GM21786 (cell line): ENCODE results near the gene RETREG2.

ENCODE experiments used
- ATAC-seq: cut with Tn5 transposase; IDR thresholded peaks from one replicate; pipeline ENCODE4 v1.9.1; 2021; ENCODE audit not compliant: unreplicated experiment

Gene RETREG2

GRCh38 chr2:219177552-219178376 is at the start of gene RETREG2:
RETREG2 (plus strand) TSS chr2:219178275; CDS start chr2:219178353, 78 bp downstream.
- ATAC-seq, result peak; percentile 37

GRCh38 chr2:219128396-219128795 is 49.7 kb upstream of the RETREG2 start:
- ATAC-seq, result no peak

- ATAC-seq, result no peak
These were observed 48.5 kb upstream of the RETREG2 start for GRCh38 chr2:219129589-219129988.

- no peak for ATAC-seq
These were observed 46.7 kb upstream of the RETREG2 start for GRCh38 chr2:219131327-219131726.

GRCh38 chr2:219131744-219132143 is 46.3 kb upstream of the RETREG2 start:
- no peak for ATAC-seq

GRCh38 chr2:219133976-219134375 is 44.1 kb upstream of the RETREG2 start:
- no peak for ATAC-seq

GRCh38 chr2:219140722-219141121 is 37.4 kb upstream of the RETREG2 start:
- ATAC-seq, result no peak

- ATAC-seq, result no peak
These were observed 35.7 kb upstream of the RETREG2 start for GRCh38 chr2:219142329-219142728.

- no peak for ATAC-seq
These were observed 28.4 kb upstream of the RETREG2 start for GRCh38 chr2:219149667-219150066.

- ATAC-seq, result no peak
These were observed 22.9 kb upstream of the RETREG2 start for GRCh38 chr2:219155054-219155644.

- no peak for ATAC-seq
These were observed 20.7 kb upstream of the RETREG2 start for GRCh38 chr2:219157396-219157795.

- ATAC-seq, result no peak
These were observed 20.1 kb upstream of the RETREG2 start for GRCh38 chr2:219158025-219158424.

- ATAC-seq, result no peak
These were observed 19.5 kb upstream of the RETREG2 start for GRCh38 chr2:219158586-219158985.

GRCh38 chr2:219159771-219160185 is 18.3 kb upstream of the RETREG2 start:
- no peak for ATAC-seq

- ATAC-seq, result peak; percentile 83
These were observed 17.7 kb upstream of the RETREG2 start, which contains the start of gene NHEJ1 for GRCh38 chr2:219160186-219161017. NHEJ1 (minus strand) TSS chr2:219160815; CDS start chr2:219158362, 2,453 bp downstream.

- no peak for ATAC-seq
These were observed 17.0 kb upstream of the RETREG2 start for GRCh38 chr2:219161097-219161496.

GRCh38 chr2:219163156-219163555 is 14.9 kb upstream of the RETREG2 start:
- no peak for ATAC-seq

- no peak for ATAC-seq
These were observed 12.8 kb upstream of the RETREG2 start for GRCh38 chr2:219165058-219165911.

- ATAC-seq, result no peak
These were observed 10.1 kb upstream of the RETREG2 start for GRCh38 chr2:219167997-219168396.

GRCh38 chr2:219168526-219168925 is 9.5 kb upstream of the RETREG2 start:
- peak; percentile 50 for ATAC-seq
